HT1080 (cell line): ENCODE results near the gene TEX9. TPM values are rescaled to one million over a fixed set of nuclear protein-coding genes. Genes with fewer than 3 reads are reported as not detected.
"Not testable (repeated sequence)": the region's sequence is repeated elsewhere in the genome, so short reads cannot be mapped to it uniquely, and the experiment has no call there.

ENCODE experiments used
- DNase-seq: peaks from one replicate; pipeline ENCODE4 v3.0.0-alpha.2; 2015; ENCODE audit warnings: low read depth
- total RNA-seq: library from RNA; depleted of rRNA; stranded (reverse); fragments of >200 nt; shearing (Covaris generic); gene quantifications from 2 replicates; pipeline ENCODE4 v1.2.3, GENCODE V29; 2014

The TEX9 gene
- total RNA-seq, 1 experiment from 2014 or later = 1.2 TPM

GRCh38 chr15:56361987-56362386 lies 3.2 kb upstream of the TEX9 start:
- DNase-seq = no peak

- DNase-seq = no peak
These were observed 985 bp downstream of the TEX9 start for GRCh38 chr15:56366211-56366610.

DNA sequence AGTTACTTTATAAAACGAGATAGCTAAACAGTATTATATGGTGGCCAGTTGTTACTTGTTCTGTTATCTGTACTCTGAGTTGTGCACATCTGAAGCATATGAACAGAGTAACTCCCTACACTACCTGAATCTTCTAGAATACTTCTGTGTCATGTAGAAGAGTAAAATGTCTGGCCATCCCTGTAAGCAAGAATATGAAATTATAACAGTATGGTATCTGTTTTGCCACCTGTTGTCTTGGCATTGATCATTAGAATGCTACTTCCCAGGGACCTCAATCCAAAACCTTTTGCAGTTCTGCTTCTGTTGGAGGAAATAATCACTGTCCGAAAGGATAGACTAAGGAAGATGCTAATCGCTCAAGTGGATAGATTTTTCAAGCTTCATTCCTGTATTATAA lies 1.9 kb downstream of the TEX9 start:
- no peak for DNase-seq

DNA sequence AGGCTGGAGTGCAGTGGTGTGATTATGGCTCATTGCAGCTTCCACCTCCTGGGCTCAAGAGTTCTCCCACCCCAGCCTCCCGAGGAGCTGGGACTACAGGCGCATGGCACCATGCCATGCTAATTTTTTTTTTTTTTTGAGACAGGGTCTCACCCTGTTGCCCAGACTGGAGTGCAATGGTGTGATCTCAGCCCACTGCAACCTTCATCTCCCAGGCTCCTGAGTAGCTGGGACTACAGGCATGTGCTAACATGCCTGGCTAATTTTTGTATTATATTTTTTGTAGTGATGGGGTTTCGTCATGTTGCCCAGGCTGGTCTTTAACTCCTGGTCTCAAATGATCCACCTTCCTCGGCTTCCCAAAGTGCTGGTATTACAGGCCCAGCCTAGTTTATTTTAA lies 4.0 kb downstream of the TEX9 start:
- no peak for DNase-seq

DNA sequence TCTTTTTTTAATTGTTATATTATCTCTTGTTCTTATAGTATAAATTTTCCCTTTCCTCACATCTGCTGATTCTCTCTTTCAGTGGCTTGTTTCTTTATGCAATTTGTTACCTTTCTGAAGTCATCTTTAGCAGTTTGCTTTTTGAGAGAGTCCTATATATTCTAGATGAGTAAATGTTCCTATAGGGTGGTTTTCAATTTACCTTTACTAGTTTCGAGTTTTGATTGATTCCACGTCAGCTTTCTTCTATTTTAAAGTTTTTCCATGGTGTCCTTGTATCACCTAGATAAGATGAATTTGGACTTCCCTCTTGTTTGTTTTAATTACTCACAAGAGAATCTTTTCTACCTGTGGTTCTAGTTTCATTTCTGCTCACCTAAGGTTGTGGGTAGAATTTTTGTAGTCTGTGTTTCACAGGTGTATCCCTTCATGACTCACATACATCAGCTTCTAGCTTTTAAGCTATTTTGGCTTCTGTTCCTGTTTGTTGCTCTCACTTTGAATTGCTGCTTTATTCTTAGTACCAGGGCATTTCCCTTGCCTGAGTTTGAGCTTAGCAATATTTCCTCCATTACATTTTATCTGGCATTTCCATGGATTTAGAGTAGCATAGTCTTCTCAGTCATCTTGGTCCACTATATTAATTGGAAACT lies 6.4 kb downstream of the TEX9 start:
- DNase-seq = no peak

DNA sequence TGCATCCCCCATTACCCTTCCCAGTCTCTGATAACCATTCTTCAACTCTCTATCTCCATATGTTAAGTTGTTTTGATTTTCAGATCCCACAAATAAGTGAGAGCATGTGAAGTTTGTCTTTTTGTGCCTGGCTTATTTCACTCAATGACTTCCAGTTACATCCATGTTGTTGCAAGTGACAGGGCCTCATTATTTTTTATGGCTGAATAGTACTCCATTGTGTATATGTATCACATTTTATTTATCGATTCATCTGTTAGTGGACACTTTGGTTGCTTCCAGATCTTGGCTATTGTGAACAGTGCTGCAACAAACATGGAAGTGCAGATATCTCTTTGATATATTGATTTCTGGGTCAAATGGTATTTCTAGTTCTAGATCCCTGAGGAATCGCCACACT lies 9.5 kb downstream of the TEX9 start:
- DNase-seq = not testable (repeated sequence)

- not testable (repeated sequence) for DNase-seq
These were observed 12.6 kb downstream of the TEX9 start for GRCh38 chr15:56377822-56378221.

DNA sequence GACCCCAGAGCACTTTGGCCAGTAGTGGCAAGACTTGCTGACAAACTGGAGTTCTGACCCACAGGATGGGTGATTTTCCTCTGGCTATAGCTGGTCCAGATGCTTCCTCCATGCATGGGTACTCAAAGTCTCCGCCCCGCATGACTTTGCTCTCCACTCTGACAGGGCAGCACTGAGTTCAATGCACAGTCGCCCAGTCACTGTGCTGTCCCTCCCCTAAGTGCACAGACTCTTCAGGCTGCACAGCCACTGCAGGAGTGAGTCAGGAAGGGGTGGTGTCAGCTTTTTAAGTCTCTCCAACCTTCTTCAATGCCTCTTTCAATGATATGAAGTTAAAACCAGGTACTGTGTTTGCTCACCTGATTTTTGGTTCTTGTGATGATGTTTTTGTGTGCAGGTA lies 17.8 kb downstream of the TEX9 start:
- peak; percentile 34 for DNase-seq

GRCh38 chr15:56385908-56386307 lies 20.7 kb downstream of the TEX9 start:
- no peak for DNase-seq

DNA sequence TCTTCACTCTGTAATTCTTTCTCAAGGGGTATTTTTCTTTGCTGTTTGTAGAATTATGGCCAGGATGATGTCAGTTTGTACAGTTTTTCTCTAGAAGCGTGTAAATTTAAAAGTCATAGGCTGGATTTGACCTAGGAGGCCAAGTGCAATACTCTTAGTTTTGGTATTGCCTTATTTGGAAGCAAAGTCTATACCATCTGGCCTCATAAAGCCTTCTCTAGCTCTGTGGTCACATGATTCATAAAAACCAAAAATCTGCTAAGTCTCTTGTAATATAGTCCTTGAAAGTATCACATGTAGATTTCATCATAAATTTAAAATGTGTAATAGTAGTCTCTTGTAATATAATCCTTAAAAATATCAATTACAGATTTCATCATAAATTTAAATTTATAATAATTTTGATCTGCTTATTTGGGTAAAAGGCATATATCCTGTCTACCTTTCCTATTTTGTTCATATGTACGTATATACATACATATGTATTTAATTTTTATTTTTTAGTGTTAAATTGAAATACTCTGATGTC lies 25.6 kb downstream of the TEX9 start:
- DNase-seq = no peak

- DNase-seq = no peak
These were observed 28.1 kb downstream of the TEX9 start for GRCh38 chr15:56393277-56393676.

GRCh38 chr15:56394909-56395308 lies 29.7 kb downstream of the TEX9 start:
- no peak for DNase-seq

DNA sequence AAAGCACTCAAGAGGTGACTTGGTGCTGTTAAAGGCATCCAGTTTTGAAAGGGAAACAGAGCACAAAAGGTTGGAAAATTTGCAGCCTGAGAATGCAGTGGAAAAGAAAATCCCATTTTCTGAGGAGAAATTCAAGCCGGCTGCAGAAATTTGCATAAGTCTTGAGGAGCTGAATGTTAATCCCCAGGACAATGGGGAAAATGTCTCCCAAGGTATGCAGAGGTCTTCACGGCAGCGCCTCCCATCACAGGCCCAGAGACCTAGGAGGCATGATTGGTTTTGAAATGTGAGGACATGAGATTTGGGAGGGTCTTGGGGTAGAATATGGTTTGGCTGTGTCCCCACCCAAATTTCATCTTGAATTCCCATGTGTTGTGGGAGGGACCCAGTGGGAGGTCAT lies 32.1 kb downstream of the TEX9 start:
- not testable (repeated sequence) for DNase-seq

GRCh38 chr15:56399209-56399608 lies 34.0 kb downstream of the TEX9 start:
- not testable (repeated sequence) for DNase-seq

DNA sequence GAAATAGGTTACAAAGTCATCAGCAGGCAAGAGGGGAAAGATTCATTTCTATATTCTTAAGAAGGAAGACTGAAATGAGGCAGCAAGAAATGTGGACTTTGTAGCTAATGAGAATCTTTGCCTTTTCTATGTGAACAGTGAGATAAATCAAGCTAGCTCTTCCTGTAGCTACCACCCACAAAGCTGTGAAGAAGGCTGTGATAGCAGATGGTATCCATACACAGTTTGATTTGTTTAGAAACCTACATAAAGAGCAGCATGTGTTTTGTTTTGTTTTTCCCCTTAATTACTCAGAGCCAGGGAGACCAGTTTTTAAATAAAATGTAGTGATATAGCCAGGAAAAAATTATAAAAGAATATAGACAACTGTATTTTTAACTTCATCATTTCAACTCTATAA lies 45.5 kb downstream of the TEX9 start:
- no peak for DNase-seq

DNA sequence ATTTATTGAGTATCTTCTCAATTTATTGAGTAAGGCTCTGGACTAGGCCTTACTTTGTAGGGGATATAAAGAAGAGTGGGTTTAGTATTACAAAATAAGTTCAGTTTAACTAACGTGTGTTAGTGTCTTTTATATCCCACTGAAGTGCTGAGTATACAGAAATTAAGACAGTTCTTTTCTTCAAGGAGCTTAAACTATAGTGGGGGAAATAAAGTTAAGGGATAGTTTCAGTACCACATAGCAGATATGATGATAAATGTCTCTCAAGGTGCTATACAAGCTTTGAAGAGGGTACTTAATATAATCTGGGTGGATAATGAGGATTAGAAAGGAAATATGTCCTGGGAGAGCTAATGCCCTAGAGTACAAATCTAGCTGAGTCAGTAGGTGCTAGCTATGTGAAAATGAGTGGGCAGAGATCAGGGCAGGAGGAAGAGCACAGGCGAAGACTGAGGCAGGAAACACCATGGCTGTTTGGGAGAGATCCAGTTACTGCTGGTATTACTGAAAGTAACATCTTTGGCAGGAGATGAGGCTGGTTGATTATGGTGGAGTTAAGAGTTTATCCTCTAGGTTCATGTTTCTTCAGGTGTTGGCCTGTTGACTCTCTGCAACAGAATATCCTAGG lies 46.0 kb downstream of the TEX9 start:
- DNase-seq = peak; percentile 3

GRCh38 chr15:56413114-56413733 lies 48.0 kb downstream of the TEX9 start:
- DNase-seq = not testable (repeated sequence)

DNA sequence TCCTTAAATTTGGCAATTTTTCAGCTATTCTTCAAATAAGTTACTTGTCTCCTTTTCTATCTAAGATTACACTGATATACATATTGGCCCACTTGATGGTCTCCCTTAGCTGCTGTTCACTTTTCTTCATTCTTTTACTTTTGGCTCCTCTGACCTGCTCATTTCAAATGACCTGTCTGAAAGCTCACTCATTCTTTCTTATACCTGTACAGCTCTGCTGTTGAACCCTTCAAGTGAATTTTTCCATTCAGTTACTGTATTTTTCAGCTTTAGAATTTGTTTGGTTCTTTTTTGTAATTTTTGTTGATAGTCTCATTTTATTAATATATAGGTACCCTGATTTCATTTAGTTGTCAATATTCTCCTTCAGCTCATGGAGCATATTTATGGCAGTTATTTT lies 60.0 kb downstream of the TEX9 start:
- DNase-seq = no peak

DNA sequence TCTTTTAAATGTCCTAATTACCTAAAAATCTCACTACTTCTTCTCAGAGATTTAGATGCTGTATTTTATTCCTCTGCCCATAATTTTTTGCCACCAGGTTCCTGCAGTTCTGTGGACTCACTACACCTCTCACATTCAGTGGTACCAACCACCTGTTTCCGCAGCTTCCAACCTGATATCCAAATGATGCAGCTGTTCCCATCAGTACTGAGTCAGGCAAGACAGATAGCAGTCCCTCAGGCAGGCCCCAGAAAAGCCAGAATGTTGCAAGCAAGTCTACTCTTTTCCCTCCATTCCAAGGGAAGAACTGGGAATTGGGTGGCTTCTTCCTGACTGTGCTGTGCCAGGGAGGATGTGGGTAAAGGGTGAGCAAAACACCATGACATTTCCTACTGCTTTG lies 60.8 kb downstream of the TEX9 start:
- peak; percentile 37 for DNase-seq

DNA sequence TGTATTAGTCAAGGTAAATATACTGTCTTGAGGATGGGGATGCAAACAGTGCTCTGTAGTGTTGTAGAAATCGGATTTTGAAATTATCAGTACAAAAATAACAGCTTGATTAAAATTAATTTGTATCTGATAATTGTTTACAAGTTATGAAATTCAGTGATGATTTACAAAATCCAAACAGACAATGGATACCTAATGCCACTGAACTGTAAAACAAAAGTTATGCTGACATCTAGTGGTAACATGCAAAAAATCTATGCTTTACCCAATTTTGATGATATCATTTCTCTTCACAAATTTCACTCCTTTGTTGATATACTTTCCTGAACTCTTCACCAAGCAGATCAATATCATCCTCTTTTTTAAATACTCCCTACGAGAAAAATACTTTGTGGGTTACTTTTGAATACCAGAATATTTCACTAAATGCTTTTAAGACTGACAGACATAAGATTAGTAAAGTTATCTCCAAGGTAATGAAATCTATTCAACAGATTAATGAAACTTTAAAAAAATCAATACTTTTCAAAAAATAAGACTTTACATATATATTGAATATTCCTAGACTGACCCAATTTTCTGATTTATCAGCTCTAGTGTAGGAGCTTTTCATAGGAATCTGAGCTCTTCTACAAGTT lies 63.7 kb downstream of the TEX9 start:
- DNase-seq = peak; percentile 19

- no peak for DNase-seq
These were observed 67.1 kb downstream of the TEX9 start for GRCh38 chr15:56432304-56432703.

DNA sequence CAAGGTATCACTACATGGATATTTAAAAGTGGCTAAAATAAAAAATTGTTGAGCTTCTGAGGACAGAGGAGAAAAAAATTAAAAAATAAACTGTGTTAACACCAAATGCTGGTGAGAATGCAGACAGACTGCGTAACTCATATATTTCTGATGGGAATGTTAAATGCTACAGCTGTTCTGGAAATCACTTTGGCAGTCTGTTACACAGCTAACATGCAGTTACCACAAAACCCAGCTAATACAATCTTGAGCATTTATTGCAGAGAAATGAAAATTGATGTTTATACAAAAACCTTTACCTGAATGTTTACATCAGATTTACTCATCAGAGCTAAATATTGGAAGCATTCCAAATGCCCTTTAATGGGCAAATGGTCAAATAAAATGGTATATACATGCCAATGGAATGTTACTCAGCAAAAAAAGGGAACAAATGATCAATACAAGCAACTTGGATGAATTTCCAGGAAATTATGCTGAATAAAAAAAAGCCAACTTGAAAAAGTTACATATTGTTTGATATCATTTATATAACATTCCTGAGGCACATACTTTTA lies 75.1 kb downstream of the TEX9 start:
- no peak for DNase-seq
